ENCODE data around the gene PSTPIP2.

DNA sequence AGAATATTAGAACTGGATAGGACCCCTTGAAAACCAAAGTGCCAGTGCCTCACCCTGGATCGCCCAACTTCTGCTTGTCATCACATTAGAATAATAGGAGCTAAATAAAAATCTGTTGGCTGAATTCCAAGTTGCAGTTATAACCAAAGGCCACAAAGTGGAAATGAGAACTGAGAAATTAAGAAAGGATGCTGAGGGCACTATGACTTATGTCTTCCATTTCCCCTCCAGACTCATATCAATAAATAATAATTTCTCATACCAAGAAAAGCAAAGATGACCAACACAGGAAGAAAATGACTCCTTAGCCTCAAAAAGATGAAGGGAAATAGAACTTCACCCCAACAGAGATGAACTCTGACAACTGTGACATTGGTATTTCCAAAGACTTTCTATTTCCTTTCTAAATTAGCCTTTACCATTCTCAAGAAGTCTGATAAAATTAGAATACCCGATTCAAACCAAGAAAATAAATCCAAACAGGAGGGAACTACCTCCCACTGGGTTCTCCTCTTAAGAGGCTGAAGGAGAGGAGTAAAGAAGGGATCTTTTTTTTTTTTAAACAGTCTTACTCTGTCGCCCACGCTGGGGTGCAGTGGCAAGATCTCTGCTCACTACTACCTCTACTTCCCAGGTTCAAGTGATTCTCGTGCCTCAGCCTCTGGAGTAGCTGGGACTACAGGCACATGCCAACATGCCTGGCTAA is 58.4 kb downstream of the PSTPIP2 start:
- TF ChIP-seq CTCF (IDR thresholded peaks at IDR 0.05; ENCODE audit: poor library complexity, severe bottlenecking) (no peak), EZH2 (IDR thresholded peaks at IDR 0.05; ENCODE audit: borderline replicate concordance, insufficient read depth, low read length, poor library complexity, severe bottlenecking) (no peak), POLR2AphosphoS5 (IDR thresholded peaks at IDR 0.05) (no peak), RAD21 (conservative IDR thresholded peaks at IDR 0.05) (no peak), TAF1 (IDR thresholded peaks at IDR 0.05; ENCODE audit: low read depth) (no peak), SMC3 (conservative IDR thresholded peaks at IDR 0.05; ENCODE audit: poor library complexity) (no peak), REST (IDR thresholded peaks at IDR 0.05; ENCODE audit: borderline replicate concordance) (no peak), EP300 (conservative IDR thresholded peaks at IDR 0.05; ENCODE audit: poor library complexity, severe bottlenecking) (no peak)
